ENCODE data around the gene PKP1. TPM values are rescaled to one million over a fixed set of nuclear protein-coding genes. Genes with fewer than 3 reads are reported as not detected.

The PKP1 gene
- total RNA-seq, 6 experiments from 2014 or later: not detected

DNA sequence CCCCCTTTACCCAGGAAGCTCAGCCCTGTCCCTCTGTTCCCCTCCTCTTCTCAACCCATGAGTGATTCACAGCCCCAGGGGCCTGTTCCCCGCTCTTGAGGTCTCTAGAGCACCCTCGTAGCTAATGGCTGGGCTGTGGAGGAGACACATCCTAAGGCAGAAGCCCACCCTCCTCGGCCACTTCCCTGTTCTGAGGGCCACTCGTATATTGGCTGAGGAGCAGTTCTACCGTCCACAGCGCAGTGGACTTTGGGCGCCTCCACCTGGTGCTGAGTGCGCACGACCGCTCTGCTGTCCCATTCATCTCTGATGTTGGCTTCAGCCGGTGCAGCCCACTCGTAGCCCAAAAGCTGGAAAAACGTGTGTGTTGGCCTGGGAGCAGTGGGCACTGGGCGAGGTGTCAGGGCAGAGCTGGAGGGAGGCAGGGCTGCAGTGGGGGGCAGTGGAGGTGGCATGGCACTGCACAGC, 24.5 kb upstream of the PKP1 start:
- Mint-ChIP-seq H3K27me3 (ENCODE audit: insufficient read depth) (no peaks in the 10 kb centered on the region), H3K4me1 (ENCODE audit: low read depth) (peaks cover 17% of the 10 kb centered on the region), H3K9me3 (no peaks in the 10 kb centered on the region), H3K27ac (no peak overlapping the region), H3K36me3 (ENCODE audit: low read depth) (no peaks in the 10 kb centered on the region), H3K4me3 (no peak overlapping the region)
- DNase-seq: no peak
- TF ChIP-seq, protein P1, sequence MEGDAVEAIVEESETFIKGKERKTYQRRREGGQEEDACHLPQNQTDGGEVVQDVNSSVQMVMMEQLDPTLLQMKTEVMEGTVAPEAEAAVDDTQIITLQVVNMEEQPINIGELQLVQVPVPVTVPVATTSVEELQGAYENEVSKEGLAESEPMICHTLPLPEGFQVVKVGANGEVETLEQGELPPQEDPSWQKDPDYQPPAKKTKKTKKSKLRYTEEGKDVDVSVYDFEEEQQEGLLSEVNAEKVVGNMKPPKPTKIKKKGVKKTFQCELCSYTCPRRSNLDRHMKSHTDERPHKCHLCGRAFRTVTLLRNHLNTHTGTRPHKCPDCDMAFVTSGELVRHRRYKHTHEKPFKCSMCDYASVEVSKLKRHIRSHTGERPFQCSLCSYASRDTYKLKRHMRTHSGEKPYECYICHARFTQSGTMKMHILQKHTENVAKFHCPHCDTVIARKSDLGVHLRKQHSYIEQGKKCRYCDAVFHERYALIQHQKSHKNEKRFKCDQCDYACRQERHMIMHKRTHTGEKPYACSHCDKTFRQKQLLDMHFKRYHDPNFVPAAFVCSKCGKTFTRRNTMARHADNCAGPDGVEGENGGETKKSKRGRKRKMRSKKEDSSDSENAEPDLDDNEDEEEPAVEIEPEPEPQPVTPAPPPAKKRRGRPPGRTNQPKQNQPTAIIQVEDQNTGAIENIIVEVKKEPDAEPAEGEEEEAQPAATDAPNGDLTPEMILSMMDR (IDR thresholded peaks at IDR 0.05): no peak

DNA sequence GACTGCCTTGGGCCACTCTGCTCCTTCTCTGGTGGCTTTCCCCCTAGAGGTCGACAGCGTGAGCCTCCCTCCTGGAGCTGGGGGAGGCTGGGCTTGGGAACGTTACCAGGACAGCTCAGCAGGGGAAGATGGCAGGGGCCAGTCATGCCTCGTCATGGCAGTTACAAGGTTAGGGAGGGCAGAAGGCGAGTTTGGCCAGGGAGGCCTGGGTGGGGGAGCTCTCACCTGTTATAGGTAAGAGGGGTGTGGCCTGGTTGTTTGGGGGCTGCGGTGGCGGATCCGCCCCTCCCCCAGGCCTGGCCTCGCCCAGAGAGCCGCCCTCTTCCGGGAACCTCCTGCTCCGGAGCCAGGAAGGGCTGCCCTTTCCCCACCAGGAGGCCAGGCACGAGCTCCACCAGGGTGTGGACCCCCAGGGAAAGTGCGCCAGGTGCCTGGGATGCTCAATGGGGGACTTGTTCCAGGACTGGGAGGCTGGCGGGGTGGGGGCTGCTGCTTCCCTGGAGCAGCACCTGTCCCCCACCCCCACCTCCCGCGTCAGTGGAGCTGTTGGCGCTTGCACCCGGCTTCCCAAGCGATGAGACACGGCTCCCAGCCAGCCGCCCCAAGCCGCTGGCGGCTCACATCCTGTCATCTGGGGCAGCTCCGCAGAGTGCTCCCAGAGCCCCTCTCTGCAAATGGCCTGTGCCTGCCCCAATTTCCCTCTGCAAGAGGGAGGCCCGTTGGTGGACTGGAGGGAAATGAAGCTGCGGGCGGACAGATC, 23.6 kb upstream of the PKP1 start:
- peak overlapping the region; percentile 40 for H3K4me3 Mint-ChIP-seq
- peaks cover 17% of the 10 kb centered on the region for H3K4me1 Mint-ChIP-seq (ENCODE audit: low read depth)
- no peaks in the 10 kb centered on the region for H3K36me3 Mint-ChIP-seq (ENCODE audit: low read depth)
- no peak overlapping the region for H3K27ac Mint-ChIP-seq
- TF ChIP-seq, protein P1 (IDR thresholded peaks at IDR 0.05): peak; percentile 20; the same call in 1 of the 2 replicates
- peak; percentile 41 for DNase-seq
- H3K9me3 Mint-ChIP-seq: no peaks in the 10 kb centered on the region
- no peaks in the 10 kb centered on the region for H3K27me3 Mint-ChIP-seq (ENCODE audit: insufficient read depth)

DNA sequence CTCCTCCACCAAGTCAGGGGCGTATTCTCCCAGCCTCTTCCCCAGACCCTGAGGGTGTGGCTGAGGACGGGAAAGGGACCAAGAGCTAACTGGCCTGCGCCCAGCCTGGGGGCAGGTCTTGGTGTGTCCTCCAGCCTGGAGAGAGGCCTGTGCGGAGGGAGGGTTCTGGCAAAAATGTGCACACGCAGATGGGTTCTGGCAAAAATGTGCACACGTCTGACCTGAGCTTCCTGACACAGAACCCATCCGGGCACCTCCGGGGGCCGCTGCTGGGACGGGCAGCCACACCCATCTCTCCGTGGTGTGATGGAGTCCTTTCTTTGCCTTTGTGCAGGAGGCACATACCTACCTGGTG, 23.1 kb upstream of the PKP1 start:
- peaks cover 17% of the 10 kb centered on the region for H3K4me1 Mint-ChIP-seq (ENCODE audit: low read depth)
- H3K4me3 Mint-ChIP-seq: 0 out of 2 replicates have a peak overlapping the region, but pooled peaks have one; percentile 21
- H3K27me3 Mint-ChIP-seq (ENCODE audit: insufficient read depth): no peaks in the 10 kb centered on the region
- TF ChIP-seq, protein P1 (IDR thresholded peaks at IDR 0.05): no peak
- H3K27ac Mint-ChIP-seq: no peak overlapping the region
- no peak for DNase-seq
- no peaks in the 10 kb centered on the region for H3K36me3 Mint-ChIP-seq (ENCODE audit: low read depth)
- H3K9me3 Mint-ChIP-seq: no peaks in the 10 kb centered on the region

DNA sequence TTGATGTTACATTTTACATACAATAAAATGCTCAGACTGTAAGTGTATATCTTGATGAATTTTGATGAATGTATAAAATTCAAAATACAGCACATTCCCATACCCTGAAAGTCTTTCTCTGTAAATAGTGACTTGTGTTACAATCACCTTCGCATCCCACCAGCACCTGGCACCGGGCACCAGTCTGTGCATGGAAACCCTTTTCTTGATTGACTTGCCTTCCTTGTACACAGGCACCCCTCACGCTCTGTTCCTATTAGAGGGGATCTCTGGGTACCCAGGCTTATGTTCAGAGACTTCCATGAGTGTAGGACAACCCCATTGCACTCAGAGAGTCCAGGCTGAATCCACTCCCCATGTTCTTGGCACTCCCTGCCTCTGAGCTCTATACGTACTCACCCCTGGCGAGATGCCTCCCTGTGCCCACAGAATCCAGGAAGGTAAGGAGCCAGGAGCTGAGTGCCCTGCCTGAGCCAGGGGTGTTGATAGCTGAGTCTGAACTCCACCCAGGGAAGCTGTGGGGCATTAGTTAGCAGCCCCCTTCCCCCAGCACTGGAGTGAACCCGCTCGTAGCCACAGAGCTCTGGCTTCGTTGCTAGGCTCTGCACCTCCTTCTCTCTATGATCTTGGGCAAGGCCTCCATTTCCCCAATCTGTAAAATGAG, 22.5 kb upstream of the PKP1 start:
- TF ChIP-seq, protein P1 (IDR thresholded peaks at IDR 0.05): no peak
- Mint-ChIP-seq H3K36me3 (ENCODE audit: low read depth) (no peaks in the 10 kb centered on the region), H3K27me3 (ENCODE audit: insufficient read depth) (no peaks in the 10 kb centered on the region), H3K9me3 (no peaks in the 10 kb centered on the region), H3K4me1 (ENCODE audit: low read depth) (peaks cover 22% of the 10 kb centered on the region), H3K4me3 (0 out of 2 replicates have a peak overlapping the region, but pooled peaks have one; percentile 21), H3K27ac (no peak overlapping the region)
- DNase-seq: no peak

DNA sequence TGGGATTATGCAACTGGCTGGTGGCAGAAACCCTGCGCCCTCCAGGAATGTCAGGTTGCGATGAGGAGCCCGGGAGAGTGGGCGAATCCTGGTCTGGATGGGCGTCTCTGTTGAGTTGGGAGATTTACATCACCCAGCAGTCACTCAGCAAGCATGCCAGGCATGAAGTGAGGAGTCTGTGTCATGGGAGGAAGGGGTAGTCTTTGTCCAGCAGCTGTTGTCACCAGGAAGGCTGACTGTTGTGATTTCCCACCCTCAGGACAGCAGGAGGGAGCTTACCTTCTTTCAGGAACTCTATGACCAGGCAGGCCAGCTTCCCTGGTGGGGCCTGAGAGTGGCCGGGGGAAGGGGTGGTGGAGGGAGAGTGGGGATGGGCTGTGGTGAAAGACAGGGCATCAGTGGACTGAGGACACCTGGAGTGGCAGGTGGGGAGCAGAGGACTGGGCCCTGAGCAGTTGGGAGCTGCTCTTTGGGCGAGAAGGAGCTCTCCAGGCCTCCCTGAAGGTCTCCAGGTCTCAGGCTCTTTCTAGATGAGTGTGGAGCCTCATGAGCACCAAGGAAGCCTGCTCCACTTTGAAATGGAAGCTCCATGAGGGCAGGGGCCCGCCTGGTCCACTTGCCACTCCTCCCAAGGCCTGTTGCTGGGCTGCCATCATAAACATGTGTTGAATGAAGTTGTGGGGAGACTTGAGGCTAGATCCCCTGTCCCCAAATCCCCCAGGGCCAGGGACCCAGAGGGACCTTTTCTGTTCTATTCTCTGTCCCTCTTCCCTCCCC, 21.3 kb upstream of the PKP1 start:
- Mint-ChIP-seq H3K4me3 (no peak overlapping the region), H3K4me1 (ENCODE audit: low read depth) (peaks cover 34% of the 10 kb centered on the region), H3K36me3 (ENCODE audit: low read depth) (no peaks in the 10 kb centered on the region), H3K9me3 (no peaks in the 10 kb centered on the region), H3K27me3 (ENCODE audit: insufficient read depth) (no peaks in the 10 kb centered on the region), H3K27ac (no peak overlapping the region)
- no peak for DNase-seq
- TF ChIP-seq, protein P1 (IDR thresholded peaks at IDR 0.05): no peak

All from HFFc6 (cell line).